Stimulated activated naive CD8-positive, alpha-beta T cell treated with anti-CD3 and anti-CD28 coated beads, Interleukin-15, Interleukin-2, amounts not matched to agents 100 U/mL and 50 U/mL, for 24 hours (primary cell): ENCODE data around the gene TBX3.

Experiments
- ATAC-seq: fragments of 150-1000 bp; cut with Tn5 transposase; one replicate; pipeline ENCODE4 v1.10.0; 2021
- DNase-seq: peaks from one replicate; pipeline ENCODE4 v3.0.0; 2021

TBX3 gene

GRCh38 chr12:114696443-114697242, 12.7 kb upstream of the TBX3 start:
- ATAC-seq: no peak
- no peak for DNase-seq

GRCh38 chr12:114695305-114695592, 11.3 kb upstream of the TBX3 start:
- DNase-seq (no peak), ATAC-seq (no peak)

- ATAC-seq (no peak), DNase-seq (no peak)
Observed at GRCh38 chr12:114694436-114695304, 10.7 kb upstream of the TBX3 start.

- ATAC-seq: no peak
- no peak for DNase-seq
Observed at GRCh38 chr12:114693532-114693931, 9.6 kb upstream of the TBX3 start.

GRCh38 chr12:114693059-114693531, 9.1 kb upstream of the TBX3 start:
- ATAC-seq (no peak), DNase-seq (no peak)

- no peak for ATAC-seq
- DNase-seq: no peak
Observed at GRCh38 chr12:114692186-114693058, 8.4 kb upstream of the TBX3 start.

- DNase-seq: no peak
- no peak for ATAC-seq
Observed at GRCh38 chr12:114691763-114692185, 7.8 kb upstream of the TBX3 start.

GRCh38 chr12:114691196-114691595, 7.2 kb upstream of the TBX3 start:
- no peak for DNase-seq

GRCh38 chr12:114690267-114691135, 6.5 kb upstream of the TBX3 start:
- DNase-seq (no peak), ATAC-seq (no peak)

More at GRCh38 chr12:114691196-114691595, 7.2 kb upstream of the TBX3 start:
- ATAC-seq: no peak

GRCh38 chr12:114689075-114689994, 5.4 kb upstream of the TBX3 start:
- no peak for DNase-seq
- no peak for ATAC-seq

- ATAC-seq (no peak), DNase-seq (no peak)
Observed at GRCh38 chr12:114688256-114688845, 4.4 kb upstream of the TBX3 start.

GRCh38 chr12:114687802-114688201, 3.8 kb upstream of the TBX3 start:
- no peak for DNase-seq

GRCh38 chr12:114686773-114687500, 3.0 kb upstream of the TBX3 start:
- ATAC-seq (no peak), DNase-seq (no peak)

More at GRCh38 chr12:114687802-114688201, 3.8 kb upstream of the TBX3 start:
- no peak for ATAC-seq

GRCh38 chr12:114686426-114686772, 2.4 kb upstream of the TBX3 start:
- DNase-seq (no peak), ATAC-seq (no peak)

- ATAC-seq (no peak), DNase-seq (no peak)
Observed at GRCh38 chr12:114685869-114686268, 1.9 kb upstream of the TBX3 start.

- no peak for ATAC-seq
- DNase-seq: no peak
Observed at GRCh38 chr12:114685320-114685781, 1.4 kb upstream of the TBX3 start.

- DNase-seq (no peak), ATAC-seq (no peak)
Observed at GRCh38 chr12:114684870-114685273, 897 bp upstream of the TBX3 start.

- ATAC-seq: no peak
- no peak for DNase-seq
Observed at GRCh38 chr12:114683709-114684097, 272 bp downstream of the TBX3 start.
